Measurements from ENCODE around the gene USF1. TPM values are rescaled to one million over a fixed set of nuclear protein-coding genes. Genes with fewer than 3 reads are reported as not detected.

USF1 gene
- total RNA-seq, 4 donors from 2014 or later: 41.9 to 55.1 (median 49.1) TPM

- Histone ChIP-seq H3K4me1 (no peaks in the 10 kb centered on the region), H3K9me3 (no peaks in the 10 kb centered on the region), H3K4me3 (no peak overlapping the region), H3K27me3 (no peaks in the 10 kb centered on the region), H3K27ac (no peak overlapping the region), H3K36me3 (no peaks in the 10 kb centered on the region)
- intact Hi-C loops (cut with DNase I; ENCODE audit: low total_unique reads): no loop called here
- in situ Hi-C loops (cut with MboI; ENCODE audit: low sequenced_read_pairs in 4 of 4): no loop called here
- TF ChIP-seq POLR2A (IDR thresholded peaks at IDR 0.05): no peak
- TF ChIP-seq CTCF (IDR thresholded peaks at IDR 0.05 in 4 of 5, conservative IDR thresholded peaks at IDR 0.05 in 1 of 5): no peak
- DNase-seq (no peak), ATAC-seq (no peak)
Measured at GRCh38 chr1:161081519-161081918, 35.7 kb upstream of the USF1 start.

- H3K4me3 ChIP-seq: no peak overlapping the region
- TF ChIP-seq POLR2A (IDR thresholded peaks at IDR 0.05): no peak
- TF ChIP-seq CTCF (IDR thresholded peaks at IDR 0.05 in 4 of 5, conservative IDR thresholded peaks at IDR 0.05 in 1 of 5): no peak
- no peaks in the 10 kb centered on the region for H3K9me3 ChIP-seq
- in situ Hi-C loops (cut with MboI; ENCODE audit: low sequenced_read_pairs in 4 of 4): no loop called here
- no peaks in the 10 kb centered on the region for H3K36me3 ChIP-seq
- DNase-seq: no peak
- H3K27ac ChIP-seq: no peak overlapping the region
- intact Hi-C loops (cut with DNase I; ENCODE audit: low total_unique reads): no loop called here
- H3K27me3 ChIP-seq: no peaks in the 10 kb centered on the region
- no peaks in the 10 kb centered on the region for H3K4me1 ChIP-seq
- ATAC-seq: no peak
Measured at GRCh38 chr1:161080441-161081405, 34.9 kb upstream of the USF1 start.

GRCh38 chr1:161079436-161080110, 33.8 kb upstream of the USF1 start:
- Histone ChIP-seq H3K36me3 (no peaks in the 10 kb centered on the region), H3K4me3 (no peak overlapping the region), H3K4me1 (no peaks in the 10 kb centered on the region), H3K9me3 (no peaks in the 10 kb centered on the region), H3K27ac (no peak overlapping the region), H3K27me3 (no peaks in the 10 kb centered on the region)
- TF ChIP-seq CTCF (IDR thresholded peaks at IDR 0.05 in 4 of 5, conservative IDR thresholded peaks at IDR 0.05 in 1 of 5) (no peak), POLR2A (IDR thresholded peaks at IDR 0.05) (no peak)
- intact Hi-C loops (cut with DNase I; ENCODE audit: low total_unique reads): no loop called here
- in situ Hi-C loops (cut with MboI; ENCODE audit: low sequenced_read_pairs in 4 of 4): no loop called here
- no peak for DNase-seq
- ATAC-seq: no peak

GRCh38 chr1:161077426-161077825, 31.6 kb upstream of the USF1 start:
- intact Hi-C loops (cut with DNase I; ENCODE audit: low total_unique reads) (no loop called here), in situ Hi-C loops (cut with MboI; ENCODE audit: low sequenced_read_pairs in 4 of 4) (no loop called here)
- DNase-seq: no peak
- Histone ChIP-seq H3K27ac (no peak overlapping the region), H3K4me1 (no peaks in the 10 kb centered on the region), H3K27me3 (no peaks in the 10 kb centered on the region), H3K9me3 (no peaks in the 10 kb centered on the region), H3K4me3 (no peak overlapping the region), H3K36me3 (no peaks in the 10 kb centered on the region)
- TF ChIP-seq POLR2A (IDR thresholded peaks at IDR 0.05): no peak
- no peak for TF ChIP-seq CTCF (IDR thresholded peaks at IDR 0.05 in 4 of 5, conservative IDR thresholded peaks at IDR 0.05 in 1 of 5)
- no peak for ATAC-seq

Data from gastrocnemius medialis (tissue), 4 donors.